Keratinocyte (primary cell): ENCODE results near the gene JPT1. TPM values are rescaled to one million over a fixed set of nuclear protein-coding genes. Genes with fewer than 3 reads are reported as not detected.
A peak's percentile ranks its signal among the peaks of the same experiment; 100 is the strongest.
"Not testable (repeated sequence)": the region's sequence is repeated elsewhere in the genome, so short reads cannot be mapped to it uniquely, and the experiment has no call there.

Experiments
- DNase-seq: peaks from one replicate; pipeline ENCODE4 v3.0.0-alpha.2; 2011; ENCODE audit warnings: low read depth, missing footprints, low spot score
- FAIRE-seq: peaks from 2 replicates; lab custom pipeline; 2011; peaks lifted over from hg19 to GRCh38; lab: Jason Lieb, UNC
- H2AFZ ChIP-seq: 2 replicates; pipeline ENCODE4 v1.6.0; 2012; ENCODE audit warnings: low read length, control low read depth, inconsistent platforms; ENCODE audit not compliant: control insufficient read depth
- H3K27ac ChIP-seq: 2 replicates; pipeline ENCODE4 v1.5.1; 2011; ENCODE audit warnings: low read length; ENCODE audit not compliant: control insufficient read depth, insufficient read depth
- H3K27me3 ChIP-seq: 3 replicates; pipeline ENCODE4 v1.6.0; 2011; ENCODE audit warnings: low read length; ENCODE audit not compliant: control insufficient read depth, insufficient read depth; ENCODE audit errors: extremely low read depth
- H3K36me3 ChIP-seq, 2 experiments: 2 replicates in 1 of 2; 3 replicates in 1 of 2; pipeline ENCODE4 v1.5.1; 2011; ENCODE audit warnings: low read length in 2 of 2, mild to moderate bottlenecking in 1 of 2; ENCODE audit not compliant: control insufficient read depth in 2 of 2, insufficient read depth in 2 of 2; ENCODE audit errors: extremely low read depth in 1 of 2
- H3K4me1 ChIP-seq: 3 replicates; pipeline ENCODE4 v1.5.1; 2011; ENCODE audit warnings: low read length; ENCODE audit not compliant: control insufficient read depth, insufficient read depth; ENCODE audit errors: extremely low read depth
- H3K4me2 ChIP-seq: 3 replicates; pipeline ENCODE4 v1.6.0; 2011; ENCODE audit warnings: low read depth, low read length; ENCODE audit not compliant: control insufficient read depth, insufficient read depth; ENCODE audit errors: extremely low read depth
- H3K4me3 ChIP-seq, 3 experiments: fragments of 200-600 bp in 1 of 3; sonication (generic) in 1 of 3; 2 replicates in 2 of 3; 3 replicates in 1 of 3; pipeline ENCODE4 v1.5.1; 2011 to 2016; ENCODE audit warnings: low read length in 3 of 3, mild to moderate bottlenecking in 3 of 3, control low read depth in 2 of 3, inconsistent platforms in 1 of 3, low read depth in 1 of 3, mixed read lengths in 1 of 3, mixed run types in 1 of 3, moderate library complexity in 1 of 3; ENCODE audit not compliant: control insufficient read depth in 2 of 3, insufficient read depth in 2 of 3; ENCODE audit errors: extremely low read depth in 1 of 3
- H3K79me2 ChIP-seq: 2 replicates; pipeline ENCODE4 v1.6.0; 2012; ENCODE audit warnings: low read length; ENCODE audit not compliant: control insufficient read depth, insufficient read depth
- H3K9ac ChIP-seq: 3 replicates; pipeline ENCODE4 v1.6.0; 2011; ENCODE audit warnings: low read length; ENCODE audit not compliant: control insufficient read depth, insufficient read depth; ENCODE audit errors: extremely low read depth
- H3K9me1 ChIP-seq: 3 replicates; pipeline ENCODE4 v1.6.0; 2011; ENCODE audit warnings: low read length; ENCODE audit not compliant: control insufficient read depth, insufficient read depth; ENCODE audit errors: extremely low read depth
- H3K9me3 ChIP-seq: 2 replicates; pipeline ENCODE4 v1.5.1; 2012; ENCODE audit warnings: low read depth, low read length; ENCODE audit not compliant: control insufficient read depth
- H4K20me1 ChIP-seq: 3 replicates; pipeline ENCODE4 v1.6.0; 2011; ENCODE audit warnings: low read length; ENCODE audit not compliant: control insufficient read depth, insufficient read depth; ENCODE audit errors: extremely low read depth
- CTCF ChIP-seq, 3 experiments: IDR thresholded peaks in 1 of 3; conservative IDR thresholded peaks in 1 of 3; optimal IDR thresholded peaks in 1 of 3; 2 replicates in 2 of 3; 3 replicates in 1 of 3; pipeline versions ENCODE3 to v1.5.1; 2011; ENCODE audit warnings: low read length in 3 of 3, mild to moderate bottlenecking in 3 of 3, moderate library complexity in 2 of 3, control low read depth in 1 of 3, inconsistent platforms in 1 of 3; ENCODE audit not compliant: insufficient read depth in 2 of 3; ENCODE audit errors: extremely low read depth in 1 of 3
- EZH2 ChIP-seq: IDR thresholded peaks from one replicate; pipeline ENCODE4 v1.6.1; 2012; ENCODE audit warnings: inconsistent platforms, mild to moderate bottlenecking, low read length, moderate library complexity
- dilution Hi-C: fragments of 300-500 bp; cut with MboI; formaldehyde crosslinking; loops from one replicate; pipeline ENCODE4 v1.7.0; 2020; ENCODE audit warnings: low sequenced_read_pairs; ENCODE audit not compliant: extremely low pct_ligation_motif_present
- polyA plus RNA-seq, 5 experiments: library from polyadenylated mRNA; depleted of rRNA in 3 of 5; stranded (reverse) in 3 of 5; stranded (forward) in 1 of 5; unstranded in 1 of 5; fragments of >200 nt; gene quantifications; 1 replicate in 1 of 5; 2 replicates in 3 of 5; 3 replicates in 1 of 5; pipeline versions ENCODE4 v1.2.1 to v1.2.3, GENCODE V29; 2011 to 2012; ENCODE audit warnings: missing spikeins in 2 of 5, low read depth in 1 of 5, low replicate concordance in 1 of 5

The JPT1 gene
- polyA plus RNA-seq, 1 donor (not counting 4 experiments of a cell fraction or from before 2014, with no cell fraction given), result 142 TPM

- Histone ChIP-seq H2AFZ (no peak overlapping the region), H3K36me3 (peaks cover 15 to 24% of the 10 kb centered on the region in 2 experiments), H4K20me1 (no peaks in the 10 kb centered on the region), H3K9me3 (no peaks in the 10 kb centered on the region), H3K9ac (no peak overlapping the region), H3K4me2 (no peak overlapping the region), H3K9me1 (no peaks in the 10 kb centered on the region), H3K27ac (no peak overlapping the region), H3K4me3 (no peak overlapping the region), H3K27me3 (no peaks in the 10 kb centered on the region), H3K4me1 (peaks cover 9% of the 10 kb centered on the region), H3K79me2 (peaks cover 7% of the 10 kb centered on the region)
- no peak for TF ChIP-seq EZH2
- no peak for TF ChIP-seq CTCF (optimal IDR thresholded peaks at IDR 0.05 in 1 of 3, IDR thresholded peaks at IDR 0.05 in 1 of 3, conservative IDR thresholded peaks at IDR 0.05 in 1 of 3; ENCODE audit: extremely low read depth in 1 of 3, insufficient read depth in 2 of 3, low read length in 3 of 3)
- FAIRE-seq (no peak), DNase-seq (no peak)
- dilution Hi-C loops, result no loop called here
Observed at GRCh38 chr17:75133001-75133400, 21.3 kb downstream of the JPT1 start.

- FAIRE-seq, H3K9me1 ChIP-seq, dilution Hi-C loops, H3K9me3 ChIP-seq, H3K27me3 ChIP-seq, H3K79me2 ChIP-seq, DNase-seq, H4K20me1 ChIP-seq: not testable (repeated sequence)
- H3K4me3 ChIP-seq, result peak overlapping the region; percentile 61 to 81 (median 72)
- H3K36me3 ChIP-seq, result peaks cover 15 to 24% of the 10 kb centered on the region in 2 experiments
- H3K27ac ChIP-seq, result peak overlapping the region; percentile 79
- H3K4me2 ChIP-seq, result peak overlapping the region; percentile 77
- peaks cover 13% of the 10 kb centered on the region for H3K4me1 ChIP-seq
- H2AFZ ChIP-seq, result peak overlapping the region; percentile 82
- H3K9ac ChIP-seq, result peak overlapping the region; percentile 86
Observed at GRCh38 chr17:75132018-75133000, 22.0 kb downstream of the JPT1 start.
